ENCODE results near the gene ZNF563.

The ZNF563 gene

GRCh38 chr19:12345197-12345596, 11.8 kb upstream of the ZNF563 start:
- Histone ChIP-seq H3K36me3 (replicated peaks) (no peaks in the 10 kb centered on the region), H3K27ac (no peak overlapping the region), H3K27me3 (replicated peaks) (no peaks in the 10 kb centered on the region), H3K4me3 (ENCODE audit: low read depth, low read length) (no peak overlapping the region)
- TF ChIP-seq, protein P1, sequence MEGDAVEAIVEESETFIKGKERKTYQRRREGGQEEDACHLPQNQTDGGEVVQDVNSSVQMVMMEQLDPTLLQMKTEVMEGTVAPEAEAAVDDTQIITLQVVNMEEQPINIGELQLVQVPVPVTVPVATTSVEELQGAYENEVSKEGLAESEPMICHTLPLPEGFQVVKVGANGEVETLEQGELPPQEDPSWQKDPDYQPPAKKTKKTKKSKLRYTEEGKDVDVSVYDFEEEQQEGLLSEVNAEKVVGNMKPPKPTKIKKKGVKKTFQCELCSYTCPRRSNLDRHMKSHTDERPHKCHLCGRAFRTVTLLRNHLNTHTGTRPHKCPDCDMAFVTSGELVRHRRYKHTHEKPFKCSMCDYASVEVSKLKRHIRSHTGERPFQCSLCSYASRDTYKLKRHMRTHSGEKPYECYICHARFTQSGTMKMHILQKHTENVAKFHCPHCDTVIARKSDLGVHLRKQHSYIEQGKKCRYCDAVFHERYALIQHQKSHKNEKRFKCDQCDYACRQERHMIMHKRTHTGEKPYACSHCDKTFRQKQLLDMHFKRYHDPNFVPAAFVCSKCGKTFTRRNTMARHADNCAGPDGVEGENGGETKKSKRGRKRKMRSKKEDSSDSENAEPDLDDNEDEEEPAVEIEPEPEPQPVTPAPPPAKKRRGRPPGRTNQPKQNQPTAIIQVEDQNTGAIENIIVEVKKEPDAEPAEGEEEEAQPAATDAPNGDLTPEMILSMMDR (IDR thresholded peaks at IDR 0.05; ENCODE audit: low read depth, low read length, missing control alignments): no peak
- in situ Hi-C loops (cut with HindIII; ENCODE audit: low pct_ligation_motif_present, low sequenced_read_pairs): no loop called here
- no peak for DNase-seq

GRCh38 chr19:12331211-12331941, 2.1 kb downstream of the ZNF563 start:
- no peak overlapping the region for H3K27ac ChIP-seq
- H3K36me3 ChIP-seq (replicated peaks): no peaks in the 10 kb centered on the region
- in situ Hi-C loops (cut with HindIII; ENCODE audit: low pct_ligation_motif_present, low sequenced_read_pairs): no loop called here
- H3K27me3 ChIP-seq (replicated peaks): no peaks in the 10 kb centered on the region
- DNase-seq: no peak
- TF ChIP-seq, protein P1 (IDR thresholded peaks at IDR 0.05; ENCODE audit: low read depth, low read length, missing control alignments): no peak
- no peak overlapping the region for H3K4me3 ChIP-seq (ENCODE audit: low read depth, low read length)

GRCh38 chr19:12330340-12330739, 3.1 kb downstream of the ZNF563 start:
- H3K27ac ChIP-seq: no peak overlapping the region
- H3K27me3 ChIP-seq (replicated peaks): no peaks in the 10 kb centered on the region
- in situ Hi-C loops (cut with HindIII; ENCODE audit: low pct_ligation_motif_present, low sequenced_read_pairs): no loop called here
- no peak for DNase-seq
- no peak overlapping the region for H3K4me3 ChIP-seq (ENCODE audit: low read depth, low read length)
- TF ChIP-seq, protein P1 (IDR thresholded peaks at IDR 0.05; ENCODE audit: low read depth, low read length, missing control alignments): no peak
- no peaks in the 10 kb centered on the region for H3K36me3 ChIP-seq (replicated peaks)

- Histone ChIP-seq H3K4me3 (ENCODE audit: low read depth, low read length) (no peak overlapping the region), H3K36me3 (replicated peaks) (no peaks in the 10 kb centered on the region), H3K27ac (no peak overlapping the region), H3K27me3 (replicated peaks) (no peaks in the 10 kb centered on the region)
- no peak for DNase-seq
- in situ Hi-C loops (cut with HindIII; ENCODE audit: low pct_ligation_motif_present, low sequenced_read_pairs): no loop called here
- TF ChIP-seq, protein P1 (IDR thresholded peaks at IDR 0.05; ENCODE audit: low read depth, low read length, missing control alignments): no peak
Observed at GRCh38 chr19:12325690-12326089, 7.7 kb downstream of the ZNF563 start.

- Histone ChIP-seq H3K27ac (no peak overlapping the region), H3K36me3 (replicated peaks) (no peaks in the 10 kb centered on the region), H3K27me3 (replicated peaks) (no peaks in the 10 kb centered on the region), H3K4me3 (ENCODE audit: low read depth, low read length) (no peak overlapping the region)
- in situ Hi-C loops (cut with HindIII; ENCODE audit: low pct_ligation_motif_present, low sequenced_read_pairs): no loop called here
- TF ChIP-seq, protein P1 (IDR thresholded peaks at IDR 0.05; ENCODE audit: low read depth, low read length, missing control alignments): no peak
- DNase-seq: no peak
Observed at GRCh38 chr19:12318782-12319413, 14.5 kb downstream of the ZNF563 start.

Data from brain microvascular endothelial cell (primary cell).